BJ (cell line): ENCODE data around the gene EMID1. TPM values are rescaled to one million over a fixed set of nuclear protein-coding genes. Genes with fewer than 3 reads are reported as not detected.

ENCODE experiments used
- CTCF ChIA-PET: fragments of 350-600 bp; formaldehyde crosslinking; extraction: SDS; loops from one replicate; lab custom pipeline; 2021; ENCODE audit warnings: antibody characterized with exemption, inconsistent platforms; lab: Yijun Ruan, JAX
- POLR2A ChIA-PET: fragments of 300-600 bp; sonication (Branson Sonifier 250); formaldehyde crosslinking; extraction: SDS; loops from one replicate; lab custom pipeline; 2021; ENCODE audit warnings: antibody characterized with exemption; lab: Charles Lee
- DNase-seq: peaks from one replicate; pipeline ENCODE4 v3.0.0-alpha.2; 2011; ENCODE audit warnings: low read depth
- H3K27me3 ChIP-seq: 2 replicates; pipeline ENCODE4 v1.6.0; 2011; ENCODE audit warnings: low read length; ENCODE audit not compliant: control insufficient read depth, insufficient read depth
- H3K36me3 ChIP-seq: 2 replicates; pipeline ENCODE4 v1.5.1; 2011; ENCODE audit warnings: low read length; ENCODE audit not compliant: control insufficient read depth, insufficient read depth
- H3K4me3 ChIP-seq: 2 replicates; pipeline ENCODE4 v1.5.1; 2011; ENCODE audit warnings: low read depth, mild to moderate bottlenecking, control low read depth, low read length
- polyA minus RNA-seq: library from RNA; depleted of rRNA, polyadenylated mRNA; stranded (reverse); fragments of >200 nt; gene quantifications from 2 replicates; pipeline ENCODE4 v1.2.3, GENCODE V29; 2011; rRNA and poly(A)+ RNA removed
- polyA plus RNA-seq: library from polyadenylated mRNA; depleted of rRNA; stranded (reverse); fragments of >200 nt; gene quantifications from 2 replicates; pipeline ENCODE4 v1.2.3, GENCODE V29; 2011; rRNA removed
- TF ChIP-seq, protein P1 (sequence below): IDR thresholded peaks from 2 replicates; pipeline ENCODE4 v1.5.1; 2011; ENCODE audit warnings: low read depth, mild to moderate bottlenecking, control low read depth, inconsistent platforms, low read length, moderate library complexity; ENCODE audit not compliant: insufficient read depth

Gene EMID1
- polyA plus RNA-seq, result 0.05 and 0.13 TPM in 2 replicates
- 0.09 TPM in 1 of 2 replicates, not detected in the other for polyA minus RNA-seq

GRCh38 chr22:29205594-29206371 is at the start of gene EMID1:
Gene EMID1 (plus strand): TSS chr22:29205896. CDS start chr22:29206039, 143 bp downstream.
- DNase-seq, result no peak
- no peaks in the 10 kb centered on the region for H3K36me3 ChIP-seq
- TF ChIP-seq, protein P1, sequence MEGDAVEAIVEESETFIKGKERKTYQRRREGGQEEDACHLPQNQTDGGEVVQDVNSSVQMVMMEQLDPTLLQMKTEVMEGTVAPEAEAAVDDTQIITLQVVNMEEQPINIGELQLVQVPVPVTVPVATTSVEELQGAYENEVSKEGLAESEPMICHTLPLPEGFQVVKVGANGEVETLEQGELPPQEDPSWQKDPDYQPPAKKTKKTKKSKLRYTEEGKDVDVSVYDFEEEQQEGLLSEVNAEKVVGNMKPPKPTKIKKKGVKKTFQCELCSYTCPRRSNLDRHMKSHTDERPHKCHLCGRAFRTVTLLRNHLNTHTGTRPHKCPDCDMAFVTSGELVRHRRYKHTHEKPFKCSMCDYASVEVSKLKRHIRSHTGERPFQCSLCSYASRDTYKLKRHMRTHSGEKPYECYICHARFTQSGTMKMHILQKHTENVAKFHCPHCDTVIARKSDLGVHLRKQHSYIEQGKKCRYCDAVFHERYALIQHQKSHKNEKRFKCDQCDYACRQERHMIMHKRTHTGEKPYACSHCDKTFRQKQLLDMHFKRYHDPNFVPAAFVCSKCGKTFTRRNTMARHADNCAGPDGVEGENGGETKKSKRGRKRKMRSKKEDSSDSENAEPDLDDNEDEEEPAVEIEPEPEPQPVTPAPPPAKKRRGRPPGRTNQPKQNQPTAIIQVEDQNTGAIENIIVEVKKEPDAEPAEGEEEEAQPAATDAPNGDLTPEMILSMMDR, result peak; percentile 33; the same call in 1 of the 2 replicates
- peaks cover 21% of the 10 kb centered on the region for H3K27me3 ChIP-seq
- H3K4me3 ChIP-seq, result peak within 1 kb of the TSS; percentile 39
- ChIA-PET POLR2A (no interaction called here), CTCF (interaction anchor here (0.6 to 1.3 kb wide), 5 partner anchors 12 to 1154 kb away, joined by 3 to 5 read pairs (median 3); no protein-coding TSS in a partner anchor)

- POLR2A ChIA-PET, result no interaction called here
- H3K27me3 ChIP-seq, result 0 out of 2 replicates have a peak, but pooled peaks cover 2% of the 10 kb centered on the region
- H3K36me3 ChIP-seq, result no peaks in the 10 kb centered on the region
- no peak overlapping the region for H3K4me3 ChIP-seq
- CTCF ChIA-PET, result interaction anchor here (1.4 to 3.7 kb wide), 4 partner anchors 90 to 300 kb away, joined by 3 to 24 read pairs (median 8); no protein-coding TSS in a partner anchor
- TF ChIP-seq, protein P1, result no peak
- DNase-seq, result no peak
These were observed 49.7 kb upstream of the EMID1 start for GRCh38 chr22:29155966-29156365.

GRCh38 chr22:29156507-29156906 is 49.2 kb upstream of the EMID1 start:
- POLR2A ChIA-PET, result no interaction called here
- CTCF ChIA-PET, result interaction anchor here (0.6 to 3.7 kb wide), 5 partner anchors 89 to 301 kb away, joined by 3 to 24 read pairs (median 5); no protein-coding TSS in a partner anchor

DNA sequence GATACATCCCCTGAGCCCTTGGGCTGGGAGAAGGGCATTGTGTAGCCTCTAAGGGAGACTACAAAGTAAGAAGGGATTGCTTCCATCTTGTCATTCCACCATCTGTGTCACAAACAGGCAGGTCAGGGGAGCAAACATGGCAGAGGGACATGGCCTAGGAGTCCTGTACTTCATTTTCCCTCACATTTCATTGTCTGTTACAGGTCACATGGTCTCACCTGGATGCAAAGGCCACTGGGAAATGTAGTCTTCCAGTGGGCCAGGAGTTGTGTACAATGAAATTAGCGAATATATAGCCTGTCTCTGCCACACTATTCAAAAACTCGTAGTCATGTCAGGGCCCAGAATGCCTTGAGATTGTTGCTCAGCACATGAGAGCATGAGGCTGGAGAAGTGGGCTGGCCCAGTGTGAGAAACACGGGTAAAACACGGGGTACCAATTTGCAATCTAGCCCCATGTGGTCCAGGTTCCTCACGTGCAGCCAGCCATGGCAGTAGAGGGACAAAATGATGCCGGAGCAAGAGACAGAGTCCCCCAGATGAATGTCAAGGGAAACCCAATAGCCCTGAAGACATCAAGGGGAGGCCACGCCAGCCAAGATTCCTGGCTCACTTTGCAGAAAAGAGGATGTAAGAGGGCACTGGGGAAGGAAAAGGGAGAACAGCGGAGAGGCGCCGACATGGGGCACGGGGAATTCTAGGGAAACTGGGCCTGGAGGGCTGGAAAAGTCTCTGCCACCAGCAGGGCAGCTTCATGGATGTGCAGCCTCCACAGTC is 47.7 kb upstream of the EMID1 start:
- H3K36me3 ChIP-seq, result no peaks in the 10 kb centered on the region
- no peaks in the 10 kb centered on the region for H3K27me3 ChIP-seq
- ChIA-PET CTCF (interaction anchor here (1.0 to 2.5 kb wide), 3 partner anchors 11 to 88 kb away, joined by 3 to 11 read pairs (median 5); no protein-coding TSS in a partner anchor), POLR2A (no interaction called here)
- TF ChIP-seq, protein P1, result no peak
- DNase-seq, result no peak
- H3K4me3 ChIP-seq, result no peak overlapping the region

More at GRCh38 chr22:29156507-29156906, 49.2 kb upstream of the EMID1 start:
- Histone ChIP-seq H3K36me3 (no peaks in the 10 kb centered on the region), H3K27me3 (no peaks in the 10 kb centered on the region), H3K4me3 (no peak overlapping the region)
- no peak for DNase-seq
- TF ChIP-seq, protein P1, result peak; percentile 31
